NB4 (cell line): Measurements from ENCODE around the gene HYLS1.

Source experiments
- DNase-seq: peaks from one replicate; pipeline ENCODE4 v3.0.0; 2010; ENCODE audit warnings: low read depth
- H3K4me3 ChIP-seq: one replicate; pipeline ENCODE4 v1.5.1; 2011; ENCODE audit warnings: mild to moderate bottlenecking, low read depth, low read length, moderate library complexity
- CTCF ChIP-seq: IDR thresholded peaks from one replicate; pipeline ENCODE4 v1.5.1; 2012; ENCODE audit warnings: low read depth, low read length
- MAX ChIP-seq: IDR thresholded peaks from 2 replicates; pipeline ENCODE4 v1.6.1; 2011; ENCODE audit warnings: low read depth, low read length
- MYC ChIP-seq: IDR thresholded peaks from 2 replicates; pipeline ENCODE4 v1.6.1; 2011; ENCODE audit warnings: low read depth, low read length
- POLR2A ChIP-seq: IDR thresholded peaks from 2 replicates; pipeline ENCODE4 v1.6.1; 2011; ENCODE audit warnings: mild to moderate bottlenecking; ENCODE audit not compliant: insufficient read length; ENCODE audit errors: extremely low read depth

Gene HYLS1

GRCh38 chr11:125916683-125917347 lies 29.3 kb downstream of the HYLS1 start:
- no peak overlapping the region for H3K4me3 ChIP-seq
- no peak for TF ChIP-seq MAX
- TF ChIP-seq CTCF: no peak
- no peak for TF ChIP-seq POLR2A
- TF ChIP-seq MYC: no peak
- no peak for DNase-seq

- no peak overlapping the region for H3K4me3 ChIP-seq
- DNase-seq: no peak
- TF ChIP-seq MYC (no peak), CTCF (peak; percentile 3), POLR2A (no peak), MAX (no peak)
These were observed 30.8 kb downstream of the HYLS1 start for GRCh38 chr11:125918140-125918840.

GRCh38 chr11:125921042-125921441 lies 33.6 kb downstream of the HYLS1 start:
- TF ChIP-seq POLR2A: no peak
- no peak for TF ChIP-seq MYC
- no peak for TF ChIP-seq CTCF

GRCh38 chr11:125922156-125922555 lies 34.7 kb downstream of the HYLS1 start:
- no peak for TF ChIP-seq MYC
- no peak for TF ChIP-seq POLR2A
- no peak for TF ChIP-seq CTCF
- TF ChIP-seq MAX: no peak
- no peak overlapping the region for H3K4me3 ChIP-seq
- DNase-seq: no peak

More at GRCh38 chr11:125921042-125921441, 33.6 kb downstream of the HYLS1 start:
- H3K4me3 ChIP-seq: no peak overlapping the region
- DNase-seq: no peak

- H3K4me3 ChIP-seq: no peak overlapping the region
- TF ChIP-seq CTCF: peak; percentile 94
- TF ChIP-seq POLR2A: no peak
- TF ChIP-seq MAX: no peak
- peak; percentile 82 for DNase-seq
These were observed 35.6 kb downstream of the HYLS1 start for GRCh38 chr11:125923012-125923579.
